Measurements from ENCODE around the gene PEX10. TPM values are rescaled to one million over a fixed set of nuclear protein-coding genes. Genes with fewer than 3 reads are reported as not detected.

The PEX10 gene
- total RNA-seq, 4 donors from 2014 or later, result 23.2 to 33.2 (median 27.2) TPM

- Histone ChIP-seq H3K36me3 (no peaks in the 10 kb centered on the region), H3K27me3 (peaks cover 0 to 7% (median 0%) of the 10 kb centered on the region in 4 donors), H3K4me1 (peaks cover 12 to 18% (median 15%) of the 10 kb centered on the region in 3 donors), H3K9me3 (no peaks in the 10 kb centered on the region), H3K4me3 (no peak overlapping the region), H3K27ac (no peak overlapping the region)
- intact Hi-C loops (cut with DNase I), result no loop called here
- TF ChIP-seq POLR2A (IDR thresholded peaks at IDR 0.05), result no peak
- no peak for TF ChIP-seq CTCF (IDR thresholded peaks at IDR 0.05)
- 95% methylated on average over 8 of the region's 15 CpGs; no CpG with 5 or more reads in 1 of the 2 donors for WGBS, 2 donors
- no peak for DNase-seq
Observed at GRCh38 chr1:2356401-2356800, 56.0 kb downstream of the PEX10 start.

GRCh38 chr1:2355373-2356261 is 56.7 kb downstream of the PEX10 start:
- Histone ChIP-seq H3K4me3 (no peak overlapping the region), H3K36me3 (no peaks in the 10 kb centered on the region), H3K4me1 (peaks cover 12 to 18% (median 15%) of the 10 kb centered on the region in 3 donors), H3K27ac (no peak overlapping the region), H3K9me3 (no peaks in the 10 kb centered on the region), H3K27me3 (peaks cover 0 to 12% (median 0%) of the 10 kb centered on the region in 4 donors)
- TF ChIP-seq POLR2A (IDR thresholded peaks at IDR 0.05) (no peak), CTCF (IDR thresholded peaks at IDR 0.05) (no peak)
- 90 to 92% methylated on average over 4 to 10 of the region's 28 CpGs for WGBS, 2 donors
- DNase-seq, result no peak
- intact Hi-C loops (cut with DNase I), result no loop called here

GRCh38 chr1:2354511-2355372 is 57.6 kb downstream of the PEX10 start:
- intact Hi-C loops (cut with DNase I), result no loop called here
- Histone ChIP-seq H3K4me3 (no peak overlapping the region), H3K9me3 (no peaks in the 10 kb centered on the region), H3K36me3 (no peaks in the 10 kb centered on the region), H3K27me3 (peaks cover 0 to 12% (median 0%) of the 10 kb centered on the region in 4 donors), H3K4me1 (peaks cover 12 to 18% (median 15%) of the 10 kb centered on the region in 3 donors), H3K27ac (no peak overlapping the region)
- TF ChIP-seq CTCF (IDR thresholded peaks at IDR 0.05) (no peak), POLR2A (IDR thresholded peaks at IDR 0.05) (no peak)
- WGBS, 2 donors, result 86 to 93% methylated on average over 16 to 21 of the region's 38 CpGs
- DNase-seq, result no peak

Other genes starting within 250 kb of the PEX10 start
- 10 to 100 TPM in 3 of 4 donors, 1 to 10 TPM in 1; 8.6 to 22.5 (median 18.1) TPM for gene FAAP20, start 217.8 kb downstream of the PEX10 start, total RNA-seq
- gene SKI, start 184.2 kb downstream of the PEX10 start, total RNA-seq, result 10 to 100 TPM; 18.2 to 38.8 (median 25.2) TPM
- gene MORN1, start 21.0 kb downstream of the PEX10 start, total RNA-seq, result 10 to 100 TPM in 1 of 4 donors, 1 to 10 TPM in 3; 6.7 to 10.8 (median 7.0) TPM
- gene RER1, start 20.7 kb downstream of the PEX10 start, total RNA-seq, result 100 to 1,000 TPM in 1 of 4 donors, 10 to 100 TPM in 3; 63.3 to 136 (median 75.7) TPM
- gene PLCH2, start 63.7 kb upstream of the PEX10 start, total RNA-seq, result 10 to 100 TPM; 26.1 to 34.3 (median 31.5) TPM
- 10 to 100 TPM; 11.8 to 29.1 (median 17.0) TPM for gene PANK4, start 114.0 kb upstream of the PEX10 start, total RNA-seq
- under 1 TPM in 3 of 4 donors, not detected in 1; 0.35 to 0.76 (median 0.70) TPM for gene HES5, start 117.7 kb upstream of the PEX10 start, total RNA-seq
- 10 to 100 TPM; 13.8 to 39.5 (median 19.6) TPM for gene TNFRSF14, start 143.8 kb upstream of the PEX10 start, total RNA-seq
- 10 to 100 TPM in 3 of 4 donors, 1 to 10 TPM in 1; 8.2 to 33.9 (median 11.3) TPM for gene PRXL2B, start 174.2 kb upstream of the PEX10 start, total RNA-seq
- 1 to 10 TPM in 1 of 4 donors, not detected in 3; 3.1 TPM for gene MMEL1, start 220.5 kb upstream of the PEX10 start, total RNA-seq

Measured in esophagus squamous epithelium (tissue), 5 donors.